Gastroesophageal sphincter (tissue), 3 donors: Measurements from ENCODE around the gene FMN2.

Source experiments
- CTCF ChIP-seq, 4 experiments: fragments of 200-600 bp in 2 of 4; fragments of 450-650 bp in 2 of 4; sonication (generic) in 1 of 4; IDR thresholded peaks; one replicate each; pipeline ENCODE4 v1.5.1; 2017 to 2019; ENCODE audit warnings: antibody characterized with exemption in 4 of 4, mild to moderate bottlenecking in 2 of 4, moderate library complexity in 2 of 4
- EP300 ChIP-seq: sonication (generic); formaldehyde crosslinking; IDR thresholded peaks from one replicate; pipeline ENCODE4 v1.6.1; 2017; ENCODE audit warnings: antibody characterized with exemption, mild to moderate bottlenecking
- POLR2A ChIP-seq, 2 donors: fragments of 450-650 bp; IDR thresholded peaks; one replicate each; pipeline ENCODE4 v1.6.1; 2017; ENCODE audit warnings: antibody characterized with exemption in 2 of 2, mild to moderate bottlenecking in 2 of 2, moderate library complexity in 1 of 2
- POLR2AphosphoS5 ChIP-seq: sonication (generic); formaldehyde crosslinking; IDR thresholded peaks from one replicate; pipeline ENCODE4 v1.6.1; 2017; ENCODE audit warnings: antibody characterized with exemption

- TF ChIP-seq POLR2AphosphoS5 (no peak), CTCF (IDR thresholded peaks at IDR 0.05) (no peak), POLR2A (IDR thresholded peaks at IDR 0.05) (no peak), EP300 (no peak)
Observed at GRCh38 chr1:240173836-240174235, 82.2 kb downstream of the FMN2 start.
